GM19023 (cell line): ENCODE results near the gene STN1.

Experiments used
- ATAC-seq: cut with Tn5 transposase; IDR thresholded peaks from one replicate; pipeline ENCODE4 v1.9.1; 2021; ENCODE audit warnings: mild to moderate bottlenecking, moderate library complexity; ENCODE audit not compliant: unreplicated experiment

Gene STN1

GRCh38 chr10:103929381-103929921 is 11.5 kb upstream of the STN1 start:
- ATAC-seq, result no peak

GRCh38 chr10:103928784-103929183 is 10.8 kb upstream of the STN1 start:
- no peak for ATAC-seq

DNA sequence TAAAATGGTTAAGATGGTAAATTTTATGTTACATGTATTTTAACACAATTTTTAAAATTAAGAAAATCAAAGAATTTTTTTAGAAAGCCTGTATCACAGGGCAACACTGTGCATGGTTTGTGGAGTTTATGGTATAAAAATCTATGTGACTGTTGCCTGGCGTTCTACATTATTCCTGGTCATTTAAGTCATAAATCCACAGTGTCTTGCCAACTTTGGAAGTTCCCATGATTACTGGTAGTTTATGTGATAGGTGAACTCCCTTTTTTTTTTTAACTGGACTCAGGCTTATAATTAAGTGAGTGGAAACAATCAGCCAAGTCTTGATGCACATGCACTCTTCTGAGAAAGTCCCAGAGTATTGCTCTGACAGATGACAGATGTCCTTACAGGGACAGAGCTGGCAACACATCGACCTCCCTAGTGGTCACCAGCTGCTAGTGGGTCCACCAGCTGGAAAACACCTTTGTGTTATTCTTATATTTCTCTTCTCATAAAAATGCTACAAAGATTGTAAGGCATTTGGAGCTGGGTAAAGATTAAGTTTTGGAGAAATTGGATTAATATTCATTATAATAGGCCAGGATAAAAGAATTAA is 8.8 kb upstream of the STN1 start:
- ATAC-seq, result no peak

- no peak for ATAC-seq
Observed at GRCh38 chr10:103925591-103925990, 7.6 kb upstream of the STN1 start.

DNA sequence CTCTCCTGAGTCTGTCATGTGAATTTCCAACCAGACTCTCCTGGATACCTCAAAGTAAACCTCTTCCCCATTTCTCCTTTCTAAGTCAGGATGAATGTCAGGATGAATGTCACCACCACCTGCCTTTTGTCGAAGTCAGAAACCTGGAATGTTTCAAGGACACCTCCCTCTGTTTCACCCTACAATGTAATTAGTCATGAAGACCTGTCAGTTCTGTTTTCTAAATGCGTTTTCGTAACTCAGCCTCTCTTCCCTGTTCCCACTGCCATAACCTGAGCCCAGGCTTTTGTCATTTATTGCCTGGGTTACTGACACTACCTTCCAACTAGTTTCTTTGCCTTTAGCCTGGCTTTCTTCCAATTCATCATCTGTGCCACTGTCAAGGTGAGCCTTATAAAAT is 5.5 kb upstream of the STN1 start:
- ATAC-seq, result no peak

DNA sequence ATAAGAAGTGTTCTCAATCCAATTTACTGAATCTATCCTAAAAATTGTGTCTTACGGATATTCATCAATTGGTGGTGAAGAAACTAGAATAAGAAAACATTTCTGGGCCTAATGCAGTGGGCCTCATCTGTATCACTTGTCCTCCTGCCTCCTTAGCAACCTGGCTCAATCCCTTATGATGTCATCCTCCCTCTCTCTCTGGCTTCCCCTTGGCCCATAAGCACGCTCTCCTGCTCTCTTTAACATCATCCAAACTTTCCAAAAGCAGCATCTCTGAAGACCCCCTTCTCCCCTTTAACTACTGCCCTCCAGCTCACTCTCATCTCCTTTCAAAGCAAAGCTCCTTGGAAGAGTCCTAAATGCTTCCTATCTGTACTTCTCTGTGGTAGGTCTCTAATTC is 4.7 kb upstream of the STN1 start:
- ATAC-seq, result no peak

DNA sequence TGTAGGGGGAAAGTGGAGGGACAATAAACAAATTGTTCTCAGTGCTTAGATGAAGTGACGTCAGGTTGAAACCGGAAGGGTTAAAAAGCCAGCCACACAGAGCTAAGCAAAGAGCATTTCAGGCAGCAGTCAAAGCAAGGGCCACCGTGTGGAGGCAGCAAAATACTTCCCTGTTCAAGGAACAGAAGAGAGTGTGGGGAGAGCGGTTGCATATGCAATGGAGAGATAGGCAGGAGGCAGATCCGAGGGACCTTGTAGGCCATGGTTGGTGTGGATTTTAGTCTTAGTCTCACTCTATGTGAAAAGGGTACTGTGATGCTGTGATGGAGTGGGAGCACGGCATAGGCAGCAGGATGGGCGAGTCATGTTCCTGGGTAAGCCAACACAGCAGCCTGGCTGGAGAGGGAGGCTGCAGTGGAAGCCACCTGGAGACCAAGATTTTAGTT is 3.8 kb upstream of the STN1 start:
- ATAC-seq, result no peak

DNA sequence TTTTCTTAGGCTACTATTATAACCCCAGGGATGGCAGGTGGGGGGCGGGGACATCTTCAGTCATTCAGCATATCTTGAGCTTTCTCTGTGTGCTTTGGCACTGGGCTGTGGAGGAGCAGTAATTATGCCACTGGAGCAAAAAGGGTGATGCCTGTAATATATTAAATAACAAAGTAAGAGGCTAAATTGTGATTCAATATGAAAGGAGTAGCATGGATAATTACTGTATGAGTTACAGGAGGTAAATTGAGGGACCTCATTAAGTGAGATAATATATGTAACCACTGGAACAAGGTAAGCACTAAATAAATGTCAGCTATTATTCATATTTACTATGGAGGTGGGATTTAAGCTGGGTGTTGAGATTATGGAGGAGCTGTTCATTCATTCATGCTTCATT is 3.3 kb upstream of the STN1 start:
- no peak for ATAC-seq

DNA sequence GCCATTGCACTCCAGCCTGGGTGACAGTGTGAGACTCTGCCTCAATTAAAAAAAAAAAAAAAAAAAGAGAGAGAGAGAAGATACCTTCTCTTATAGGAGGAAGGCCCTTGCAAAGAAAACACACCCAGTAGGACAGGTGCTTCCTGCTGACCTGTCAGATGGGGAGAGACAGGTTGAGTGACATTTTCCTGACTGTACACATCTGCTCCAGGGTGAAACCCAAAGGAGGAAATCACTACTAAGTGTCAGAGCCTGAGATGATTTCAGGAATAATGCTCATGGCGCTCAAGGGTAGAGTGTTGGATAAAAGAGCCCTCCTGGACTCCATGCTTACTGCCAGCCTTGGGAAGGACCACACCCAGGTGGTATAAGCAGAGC is 1.7 kb upstream of the STN1 start:
- ATAC-seq, result no peak

- ATAC-seq, result peak; percentile 5
Observed at GRCh38 chr10:103917302-103918052, 507 bp downstream of the STN1 start.

DNA sequence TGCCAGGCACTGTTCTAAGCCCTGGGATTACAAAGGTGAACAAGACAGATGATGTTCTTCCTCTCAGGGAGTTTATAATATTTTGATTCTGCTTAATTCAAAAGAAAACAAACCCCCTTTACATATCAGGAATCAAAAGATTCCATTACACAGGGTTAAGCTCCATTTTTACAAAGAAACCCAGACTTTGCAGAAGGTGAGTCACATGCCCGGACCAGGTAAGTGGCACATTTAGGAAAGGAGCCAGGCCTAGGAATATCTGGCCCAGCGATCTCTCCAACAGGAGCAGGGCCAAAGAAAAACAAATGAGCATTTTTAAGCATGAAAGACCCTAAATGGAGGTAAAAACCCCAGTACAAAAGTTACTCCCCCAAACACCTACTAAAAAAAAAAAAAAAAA is 1.1 kb downstream of the STN1 start:
- no peak for ATAC-seq

DNA sequence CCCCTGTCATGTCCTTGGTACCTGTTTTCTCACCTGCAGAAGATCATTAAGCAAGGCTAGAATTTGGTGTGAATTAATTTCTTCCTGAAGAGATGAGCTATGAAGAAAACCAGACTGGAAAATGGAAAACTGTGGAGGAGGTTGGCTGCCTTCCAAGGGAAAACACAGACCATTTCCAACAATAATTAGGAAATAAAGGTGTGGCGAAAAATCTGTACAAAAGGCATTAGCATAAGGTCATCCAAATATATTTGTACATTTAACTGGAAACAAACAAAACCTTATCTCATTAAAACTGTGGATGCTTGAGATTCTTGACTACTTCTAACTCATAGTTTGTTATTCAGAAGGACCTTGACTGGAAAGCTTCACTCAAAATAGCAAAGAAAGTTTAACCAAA is 1.7 kb downstream of the STN1 start:
- ATAC-seq, result no peak

- ATAC-seq, result no peak
Observed at GRCh38 chr10:103915796-103916195, 2.2 kb downstream of the STN1 start.

DNA sequence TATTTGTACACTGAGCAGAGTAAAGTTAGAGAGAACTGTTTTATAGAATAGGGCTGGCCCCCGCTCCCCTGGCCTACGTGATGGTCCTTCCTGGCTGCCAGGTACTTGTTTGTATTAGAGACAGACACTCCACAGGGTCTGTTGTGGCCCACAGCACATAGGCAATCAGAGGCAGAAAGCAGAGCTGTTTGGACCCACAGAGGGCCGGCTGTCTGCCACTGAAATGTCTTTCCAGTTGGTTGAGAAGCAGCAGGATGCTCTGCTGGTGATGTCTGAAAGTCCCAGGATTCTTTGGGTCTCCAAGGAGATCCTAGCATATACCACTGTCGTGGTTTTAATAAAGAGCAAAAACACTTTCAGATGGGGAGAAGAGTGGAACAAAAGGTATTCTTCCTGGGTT is 5.2 kb downstream of the STN1 start:
- no peak for ATAC-seq

GRCh38 chr10:103911021-103911459 is 6.9 kb downstream of the STN1 start:
- no peak for ATAC-seq

DNA sequence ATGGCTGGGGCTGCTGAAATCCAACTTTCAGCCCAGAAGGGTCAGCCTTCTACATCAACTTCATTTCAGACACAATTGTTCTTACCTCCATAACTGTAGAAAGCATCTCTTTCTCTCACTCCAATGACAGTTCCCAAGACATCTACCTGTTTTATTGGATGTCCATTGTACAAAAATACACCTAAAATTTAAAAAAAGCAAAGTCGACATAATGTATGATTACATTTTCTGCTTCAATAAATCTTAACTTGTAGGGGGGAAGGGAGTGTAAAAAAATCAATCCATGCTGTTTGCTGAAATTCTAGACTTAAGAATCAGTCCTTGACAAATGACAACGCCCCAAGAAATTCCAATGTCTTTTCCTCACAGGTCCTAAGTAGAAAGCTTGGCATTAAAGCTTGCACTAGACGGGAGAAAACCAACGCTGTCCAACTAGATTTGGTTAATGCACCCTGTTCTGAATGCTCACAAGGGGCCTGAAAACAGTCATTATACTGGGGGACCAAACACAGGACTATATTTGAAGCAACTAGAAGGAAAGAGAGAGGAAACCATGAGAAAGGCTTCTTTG is 7.5 kb downstream of the STN1 start:
- ATAC-seq, result no peak

- no peak for ATAC-seq
Observed at GRCh38 chr10:103905441-103905840, 12.5 kb downstream of the STN1 start.

DNA sequence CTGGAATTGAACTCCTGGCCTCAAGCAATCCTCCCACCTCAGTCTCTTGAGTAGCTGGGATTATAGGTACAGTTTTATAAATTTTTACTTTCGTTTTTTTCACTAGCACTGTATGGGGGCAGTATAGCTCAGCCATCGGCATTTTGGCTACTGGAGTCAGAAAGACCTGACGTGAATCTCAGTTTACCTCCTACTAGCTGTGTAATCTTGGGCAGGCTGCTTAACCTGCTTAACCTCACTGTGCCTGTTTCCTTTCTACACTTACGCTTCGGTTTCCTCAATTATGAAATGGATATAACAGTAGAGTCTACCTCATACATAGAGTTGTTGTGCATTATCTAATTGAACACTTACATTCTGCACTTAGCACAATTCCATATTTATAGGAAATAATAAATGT is 16.7 kb downstream of the STN1 start:
- no peak for ATAC-seq

DNA sequence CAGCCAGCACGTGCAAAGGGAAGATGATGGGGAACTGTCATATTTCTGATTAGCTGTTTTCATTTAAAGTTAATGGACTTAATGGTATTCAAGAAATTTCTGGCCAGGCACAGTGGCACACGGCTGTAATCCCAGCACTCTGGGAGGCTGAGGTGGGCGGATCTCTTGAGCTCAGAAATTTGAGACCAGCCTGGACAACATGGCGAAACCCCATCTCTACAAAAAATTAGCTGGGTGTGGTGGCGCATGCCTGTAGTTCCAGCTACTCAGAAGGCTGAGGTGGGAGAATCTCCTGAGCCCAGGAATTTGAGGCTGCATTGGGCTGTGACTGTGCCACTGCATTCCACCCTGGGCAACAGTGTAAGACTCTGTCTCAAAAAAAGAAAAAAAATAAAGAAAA is 18.7 kb downstream of the STN1 start:
- ATAC-seq, result no peak

GRCh38 chr10:103897241-103897774 is 20.7 kb downstream of the STN1 start:
- ATAC-seq, result no peak

DNA sequence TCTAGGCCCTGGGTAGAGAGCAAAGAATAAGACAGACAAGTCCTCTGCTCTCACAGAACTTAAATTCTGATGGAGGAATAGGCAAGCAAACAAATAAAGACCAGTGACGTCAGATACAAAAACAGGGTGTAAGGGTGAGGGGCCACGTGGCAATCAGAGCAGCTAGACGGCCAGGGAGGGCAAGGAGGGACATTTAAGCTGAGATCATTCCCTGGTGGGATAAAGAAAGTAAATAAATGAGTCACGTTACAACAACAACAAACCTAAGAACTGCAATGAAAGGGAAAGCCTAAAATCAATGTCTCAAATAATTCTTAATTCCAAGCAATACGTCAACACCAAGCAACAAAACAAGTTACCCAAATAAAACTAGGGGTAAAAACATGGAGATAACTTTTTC is 21.8 kb downstream of the STN1 start:
- no peak for ATAC-seq
